ENCODE data around the gene GPR132.
A peak's percentile ranks its signal among the peaks of the same experiment; 100 is the strongest.
"Not testable (repeated sequence)": the region's sequence is repeated elsewhere in the genome, so short reads cannot be mapped to it uniquely, and the experiment has no call there.

GPR132 gene

GRCh38 chr14:105091054-105091516 is 25.9 kb upstream of the GPR132 start:
- no peak for DNase-seq (ENCODE audit: low read depth)

DNA sequence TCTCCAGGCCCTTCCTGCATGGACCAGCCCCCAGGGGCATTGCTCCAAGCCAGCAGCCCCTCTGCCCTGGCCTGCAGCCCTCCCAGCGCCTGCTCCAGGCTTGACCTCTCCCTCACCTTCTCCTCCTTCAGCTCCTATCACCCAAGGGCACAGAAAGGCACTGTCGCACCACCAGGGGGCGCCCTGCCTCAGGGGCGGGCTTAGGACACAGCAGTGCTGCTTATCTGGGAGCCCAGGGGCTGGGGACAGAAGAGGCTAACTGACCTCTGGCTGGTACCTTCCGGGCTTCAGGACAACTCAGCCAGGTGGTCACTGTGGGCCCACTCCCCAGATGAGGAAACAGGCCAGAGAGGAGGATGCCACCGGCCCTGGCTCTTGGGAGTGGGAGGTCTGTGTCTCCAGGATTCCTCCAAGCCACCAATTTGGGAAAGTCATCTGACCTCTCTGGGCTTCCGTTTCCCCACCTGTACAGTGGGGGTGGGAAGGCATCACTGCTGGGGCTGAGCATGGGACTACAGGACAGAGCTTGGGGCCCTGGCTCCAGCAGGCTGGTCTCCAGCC is 25.3 kb upstream of the GPR132 start:
- peak; percentile 70 for DNase-seq (ENCODE audit: low read depth)

DNA sequence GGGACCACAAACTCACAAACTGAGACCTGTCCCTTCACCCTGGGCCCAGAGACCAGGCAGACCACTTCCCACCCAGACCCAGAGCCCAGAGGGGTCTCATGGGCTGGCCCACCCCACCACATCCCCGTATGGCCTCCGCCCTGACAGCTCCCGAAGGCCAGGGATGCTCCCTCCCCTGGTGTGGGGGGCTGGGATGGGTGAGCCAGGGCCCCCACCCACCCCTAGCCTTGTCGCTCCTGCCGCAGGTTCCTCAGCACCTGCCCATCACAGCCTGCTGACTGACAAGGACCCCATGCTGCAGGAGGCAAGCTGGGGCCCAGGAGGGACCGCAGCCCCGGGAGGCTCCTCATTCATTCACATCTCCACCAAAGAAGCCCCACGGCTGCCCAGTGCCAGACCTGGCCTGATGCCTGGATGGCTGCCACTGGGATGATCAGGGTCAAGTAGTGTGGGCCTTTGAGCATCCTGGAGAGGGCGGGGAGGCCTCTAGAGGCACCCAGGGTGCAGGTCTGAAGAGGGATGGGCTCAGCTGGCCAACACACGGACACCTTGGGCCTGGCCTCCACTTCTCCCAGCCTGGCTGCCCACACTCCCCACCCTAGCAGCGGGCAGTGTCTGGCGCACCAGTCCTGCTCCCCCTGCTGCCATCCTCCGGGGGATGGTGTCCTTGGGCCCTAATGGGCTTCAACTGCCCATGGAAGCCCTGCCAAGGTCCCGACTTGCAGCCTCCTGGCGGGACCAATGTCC is 24.7 kb upstream of the GPR132 start:
- no peak for DNase-seq (ENCODE audit: low read depth)

GRCh38 chr14:105088812-105089745 is 23.8 kb upstream of the GPR132 start:
- no peak for DNase-seq (ENCODE audit: low read depth)

DNA sequence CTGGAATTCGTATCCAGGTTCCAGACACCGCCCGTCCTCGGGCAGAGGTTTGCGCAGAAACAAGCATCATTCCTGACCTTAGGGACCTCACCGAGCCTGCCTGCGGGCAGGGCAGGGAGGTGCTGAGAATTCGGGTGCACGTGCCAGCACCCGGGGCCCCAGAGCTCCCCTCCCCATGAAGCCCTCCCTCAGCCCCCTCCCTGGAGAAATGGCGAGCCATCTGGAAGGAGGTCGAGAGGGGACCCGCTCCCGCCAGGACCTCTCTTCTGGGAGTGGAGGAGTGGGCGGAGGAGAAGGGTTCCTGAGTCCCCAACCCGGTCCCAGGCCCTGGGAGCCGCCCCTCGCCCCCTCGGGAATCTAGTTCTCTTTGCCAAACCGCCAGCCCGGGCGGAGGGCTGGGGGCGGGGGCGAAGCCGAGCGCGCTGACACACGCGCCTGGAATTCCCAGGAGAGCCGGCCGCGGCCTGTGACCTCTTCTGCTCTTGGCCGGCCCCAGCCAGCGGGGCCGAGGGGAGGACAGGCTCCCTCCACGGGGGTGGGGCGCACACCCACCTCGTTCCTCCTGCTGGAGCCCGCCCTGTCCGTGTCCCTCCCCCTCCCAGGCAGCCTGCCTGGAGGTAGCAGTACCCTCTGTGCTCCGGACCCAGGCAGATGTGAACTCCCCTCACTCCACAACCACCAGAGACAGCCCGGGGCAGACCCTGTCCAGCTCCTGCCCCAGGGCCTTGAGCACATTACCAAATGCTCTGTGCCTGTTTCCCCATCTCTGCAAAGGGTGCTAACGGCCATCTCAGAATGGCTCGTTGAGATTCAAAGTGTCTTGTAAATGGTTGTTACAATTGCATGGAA is 23.0 kb upstream of the GPR132 start:
- DNase-seq (ENCODE audit: low read depth) = peak; percentile 77

DNA sequence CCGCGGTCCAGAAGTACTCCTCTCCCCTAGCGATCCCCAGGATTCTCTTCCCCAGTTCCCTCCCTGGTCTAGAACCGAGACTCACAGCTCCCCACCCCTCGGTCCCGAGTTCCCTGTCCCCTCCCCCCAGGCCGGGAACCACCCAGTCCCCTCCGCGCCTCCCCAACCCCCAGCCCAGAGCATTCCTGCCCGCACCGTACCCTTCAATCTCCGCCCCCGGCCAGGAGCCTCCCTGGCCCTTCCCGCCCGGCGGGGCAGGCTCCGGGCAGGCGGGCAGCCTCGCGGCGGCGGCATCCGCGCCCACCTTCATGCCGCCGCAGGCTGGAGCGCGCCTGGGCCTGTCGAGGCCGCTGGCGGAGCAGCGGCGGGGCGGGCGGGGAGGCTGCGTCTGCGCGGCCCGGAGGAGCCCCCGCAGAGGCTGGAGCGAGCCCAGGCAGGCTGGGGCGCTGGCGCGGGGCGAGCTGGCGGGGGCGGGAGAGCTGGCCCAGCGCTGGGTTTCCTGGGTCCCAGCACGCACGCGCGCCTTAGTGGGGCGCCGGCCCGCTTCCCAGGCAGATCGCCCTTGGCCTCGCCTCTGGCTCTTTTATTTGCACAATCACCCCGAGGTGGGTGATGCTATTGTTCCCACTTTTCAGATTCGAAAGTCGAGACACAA is 22.2 kb upstream of the GPR132 start:
- peak; percentile 82 for DNase-seq (ENCODE audit: low read depth)

GRCh38 chr14:105086833-105087307 is 21.6 kb upstream of the GPR132 start:
- peak; percentile 80 for DNase-seq (ENCODE audit: low read depth)

DNA sequence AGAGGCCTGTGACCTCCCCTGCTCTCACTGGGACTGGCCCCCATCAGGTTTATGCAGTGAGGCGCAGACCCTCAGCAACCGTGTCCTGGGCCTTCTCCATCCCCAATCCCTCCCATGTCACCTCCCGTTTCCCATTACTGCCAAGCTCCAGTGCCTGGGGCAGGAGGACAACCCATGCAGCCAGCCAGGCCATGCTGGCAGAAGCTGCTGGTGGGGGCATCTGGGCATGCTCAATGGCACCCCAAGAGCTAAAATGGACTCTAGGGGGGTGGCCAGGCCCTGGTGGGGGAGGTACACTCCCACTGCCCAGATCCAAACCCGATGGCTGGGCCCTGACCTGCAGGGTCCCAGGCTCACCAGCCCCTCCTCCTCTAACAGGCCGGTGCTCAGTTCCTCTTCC is 20.5 kb upstream of the GPR132 start:
- DNase-seq (ENCODE audit: low read depth) = no peak

GRCh38 chr14:105084741-105085571 is 19.7 kb upstream of the GPR132 start:
- DNase-seq (ENCODE audit: low read depth) = no peak

GRCh38 chr14:105083926-105084685 is 18.9 kb upstream of the GPR132 start:
- no peak for DNase-seq (ENCODE audit: low read depth)

DNA sequence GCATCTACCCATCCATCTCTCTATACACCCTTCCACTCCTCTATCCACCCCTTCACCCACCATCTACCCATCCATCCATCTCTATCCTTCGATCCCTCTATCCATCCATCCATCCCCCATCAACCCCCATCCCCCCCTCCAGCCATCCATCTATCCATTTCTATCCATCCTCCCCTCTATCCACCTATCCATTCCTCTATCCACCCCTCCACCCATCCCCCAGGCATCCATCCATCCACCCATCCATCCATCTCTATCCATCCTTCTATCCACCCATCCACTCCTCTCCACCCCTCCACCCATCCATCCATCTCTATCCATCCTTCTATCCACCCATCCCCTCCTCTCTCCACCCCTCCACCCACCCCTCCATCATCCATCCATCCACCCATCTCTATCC is 17.5 kb upstream of the GPR132 start:
- no peak for DNase-seq (ENCODE audit: low read depth)

- not testable (repeated sequence) for DNase-seq (ENCODE audit: low read depth)
Observed at GRCh38 chr14:105081473-105081872, 16.2 kb upstream of the GPR132 start.

DNA sequence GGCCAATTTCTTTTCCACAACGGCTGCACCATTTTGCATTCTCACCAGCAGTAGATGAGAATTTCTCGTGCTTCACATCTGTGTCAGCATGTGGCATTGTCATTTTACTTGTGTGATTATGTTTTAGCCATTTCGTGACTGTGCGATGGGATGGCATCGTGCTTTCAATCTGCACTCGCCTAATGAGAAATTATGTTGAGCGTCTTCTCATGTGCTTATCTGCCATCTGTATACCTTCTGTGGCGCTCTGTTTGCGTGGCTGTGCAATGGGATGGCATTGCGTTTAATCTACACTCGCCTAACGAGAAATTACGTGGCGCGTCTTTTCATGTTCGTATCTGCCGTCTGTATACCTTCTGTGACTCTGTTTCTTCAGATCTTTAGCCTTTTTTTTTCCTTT is 14.9 kb upstream of the GPR132 start:
- DNase-seq (ENCODE audit: low read depth) = no peak

- DNase-seq (ENCODE audit: low read depth) = no peak
Observed at GRCh38 chr14:105078294-105078693, 13.1 kb upstream of the GPR132 start.

DNA sequence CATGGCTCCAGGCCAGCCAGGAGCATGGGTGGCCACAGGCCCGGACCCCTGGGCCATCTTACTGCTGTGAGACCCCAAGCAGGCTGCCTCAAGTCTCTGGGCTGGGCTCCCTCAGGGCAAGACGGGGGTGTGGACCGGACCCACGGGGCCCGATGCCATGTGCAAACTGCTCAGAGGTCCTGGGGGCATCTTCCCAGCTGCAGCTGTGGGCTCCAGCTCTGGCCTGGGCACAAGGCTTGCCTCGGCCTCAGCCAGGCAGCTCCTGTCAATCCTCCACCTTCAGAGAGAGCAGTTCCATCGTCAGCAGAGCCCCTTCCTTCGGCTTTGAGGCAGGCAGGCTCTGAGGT is 12.4 kb upstream of the GPR132 start:
- DNase-seq (ENCODE audit: low read depth) = no peak

DNA sequence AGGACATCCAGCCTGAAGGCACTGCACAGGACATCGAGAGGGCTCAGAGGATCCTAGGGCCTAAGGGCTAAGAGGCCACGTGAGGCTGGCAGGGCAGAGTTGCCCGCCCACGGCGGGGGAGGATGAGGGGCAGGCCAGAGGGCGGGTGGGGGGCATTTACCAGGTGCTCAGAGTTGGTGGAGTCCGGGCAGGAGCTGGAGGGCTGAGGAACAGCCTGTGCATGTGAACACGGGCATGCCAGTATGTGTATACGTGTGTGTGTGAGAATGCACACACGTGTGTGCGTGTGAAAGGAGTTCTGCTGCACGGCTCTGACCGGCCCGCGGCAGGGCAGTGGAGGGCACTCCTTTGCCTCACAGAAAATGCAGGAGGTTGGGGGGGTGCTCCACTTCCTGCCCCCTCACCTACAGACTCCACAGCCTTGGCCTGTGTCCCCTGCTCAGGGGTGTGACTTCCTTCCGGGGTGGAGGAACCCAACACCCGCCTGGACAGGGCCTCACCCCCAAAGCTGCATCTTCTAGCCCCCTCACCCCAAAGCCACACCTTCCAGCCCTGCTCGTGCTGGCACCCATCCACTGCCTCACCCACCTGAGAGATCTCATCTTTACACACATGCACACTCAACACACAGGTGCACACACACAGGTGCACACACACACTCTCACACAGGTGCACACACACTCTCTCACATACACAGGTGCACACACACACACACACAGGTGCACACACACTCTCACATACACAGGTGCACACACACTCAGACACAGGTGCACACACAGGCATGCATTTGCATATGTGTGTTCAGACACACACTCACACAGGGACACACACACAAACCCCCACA is 11.8 kb upstream of the GPR132 start:
- no peak for DNase-seq (ENCODE audit: low read depth)

- DNase-seq (ENCODE audit: low read depth) = no peak
Observed at GRCh38 chr14:105076296-105076804, 11.1 kb upstream of the GPR132 start.
